ENCODE results near the gene ISLR2. TPM values are rescaled to one million over a fixed set of nuclear protein-coding genes. Genes with fewer than 3 reads are reported as not detected.
"Not testable (repeated sequence)": the region's sequence is repeated elsewhere in the genome, so short reads cannot be mapped to it uniquely, and the experiment has no call there.

The ISLR2 gene
- total RNA-seq, result 10 to 100 TPM in 1 of 4 donors, 1 to 10 TPM in 1, under 1 TPM in 2; 0.41 to 27.3 (median 1.4) TPM

DNA sequence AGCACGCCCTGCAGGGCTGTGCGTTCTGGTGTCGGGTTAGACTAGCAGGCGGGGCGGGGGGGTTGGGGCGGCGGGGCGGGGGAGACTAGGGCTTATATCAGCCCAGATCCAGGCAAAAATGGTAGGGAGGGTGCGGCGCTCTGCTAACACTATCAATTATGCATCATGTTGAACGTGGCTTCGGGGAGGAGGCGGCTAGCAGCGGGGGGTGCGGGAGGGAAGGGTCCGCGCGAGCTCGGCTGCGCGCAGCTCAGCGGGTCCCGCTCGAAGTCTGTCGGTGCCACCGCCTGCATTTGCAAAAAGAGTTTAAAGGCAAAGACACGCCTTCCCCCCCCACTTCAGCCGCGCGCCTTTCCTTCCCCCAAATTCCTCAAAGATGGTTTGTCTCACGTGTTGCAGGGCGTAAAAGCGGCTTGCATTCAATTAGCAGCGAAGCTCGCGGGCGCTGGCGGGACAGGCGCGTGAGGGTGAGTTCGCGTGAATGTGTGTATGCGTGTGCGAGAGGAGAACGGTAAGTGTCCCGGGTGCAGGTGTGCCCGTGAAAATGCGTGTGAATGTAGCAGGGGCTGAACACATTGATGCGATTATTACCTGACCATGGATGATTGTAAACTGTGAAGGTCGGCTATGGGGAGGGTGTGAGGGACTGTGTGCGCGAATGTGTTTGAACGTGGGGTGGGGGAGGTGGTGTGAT lies at the start of gene ISLR2:
Gene ISLR2 (plus strand): TSS at position 432 of the 694 bp plus-strand sequence. CDS start 2,169 bp downstream, outside the sequence.
- Histone ChIP-seq H3K9me3 (no peaks in the 10 kb centered on the region), H3K4me3 (no peak within 1 kb of the TSS), H3K27ac (no peak within 1 kb of the TSS), H3K36me3 (no peaks in the 10 kb centered on the region), H3K4me1 (peaks cover 3 to 31% (median 10%) of the 10 kb centered on the region in 4 donors), H3K27me3 (peaks cover 92% of the 10 kb centered on the region)
- in situ Hi-C loops (cut with MboI; ENCODE audit: low pct_ligation_motif_present in 1 of 4, low pct_unique_long_range_greater_than_20kb in 1 of 4, low sequenced_read_pairs in 3 of 4) (loop anchor here in 1 of 4 donors (25.0 kb wide), 1 partner anchor 182 kb away; no protein-coding TSS in a partner anchor), intact Hi-C loops (cut with DNase I; ENCODE audit: low total_unique reads) (no loop called here)
- WGBS, 2 donors (ENCODE audit: low coverage in 1 of 2), result 7% methylated on average over 44 of the region's 53 CpGs; no CpG with 5 or more reads in 1 of the 2 donors
- no peak for DNase-seq
- TF ChIP-seq POLR2A (IDR thresholded peaks at IDR 0.05) (no peak), EP300 (IDR thresholded peaks at IDR 0.05; ENCODE audit: low read depth) (no peak), CTCF (IDR thresholded peaks at IDR 0.05) (no peak), POLR2AphosphoS5 (IDR thresholded peaks at IDR 0.05) (no peak)

- H3K9me3 ChIP-seq; H3K27me3 ChIP-seq; in situ Hi-C loops (cut with MboI; ENCODE audit: low pct_ligation_motif_present in 1 of 4, low pct_unique_long_range_greater_than_20kb in 1 of 4, low sequenced_read_pairs in 3 of 4); DNase-seq; intact Hi-C loops (cut with DNase I; ENCODE audit: low total_unique reads); H3K36me3 ChIP-seq; H3K27ac ChIP-seq; H3K4me1 ChIP-seq; H3K4me3 ChIP-seq: not testable (repeated sequence)
- WGBS, 2 donors (ENCODE audit: low coverage in 1 of 2), result no CpG with 5 or more reads among the region's 7 CpGs
Observed at GRCh38 chr15:74082450-74082849, 47.9 kb upstream of the ISLR2 start, which contains the start of gene GOLGA6A. Gene GOLGA6A (minus strand): TSS chr15:74082550. CDS start chr15:74082509, 41 bp downstream.

DNA sequence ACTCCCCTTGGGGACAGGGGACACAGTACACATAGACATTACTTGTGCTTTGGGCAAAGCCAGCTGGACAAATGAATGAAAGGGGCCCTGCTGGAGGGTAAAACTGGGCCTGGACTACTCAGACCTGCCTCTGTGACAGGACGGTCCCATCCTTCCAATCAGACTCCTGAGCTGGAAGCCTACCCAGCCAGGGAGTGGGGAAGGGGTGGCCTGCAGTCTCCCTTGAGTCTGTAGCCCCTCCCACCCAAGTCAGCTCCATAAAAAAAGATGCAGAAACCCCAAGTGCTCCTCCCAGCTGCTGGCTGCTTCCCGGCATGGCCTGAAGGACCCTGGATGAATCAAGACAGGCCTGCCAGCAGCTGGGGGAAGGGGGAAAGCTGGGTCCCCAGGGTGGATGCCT lies 35.8 kb upstream of the ISLR2 start:
- H3K27ac ChIP-seq; H3K4me1 ChIP-seq; H3K4me3 ChIP-seq; intact Hi-C loops (cut with DNase I; ENCODE audit: low total_unique reads); H3K27me3 ChIP-seq; H3K9me3 ChIP-seq; in situ Hi-C loops (cut with MboI; ENCODE audit: low pct_ligation_motif_present in 1 of 4, low pct_unique_long_range_greater_than_20kb in 1 of 4, low sequenced_read_pairs in 3 of 4); H3K36me3 ChIP-seq; DNase-seq: not testable (repeated sequence)
- no CpG with 5 or more reads among the region's 2 CpGs for WGBS, 2 donors (ENCODE audit: low coverage in 1 of 2)

GRCh38 chr15:74095610-74096009 lies 34.8 kb upstream of the ISLR2 start:
- H3K4me1 ChIP-seq; H3K27me3 ChIP-seq; H3K27ac ChIP-seq; H3K4me3 ChIP-seq; intact Hi-C loops (cut with DNase I; ENCODE audit: low total_unique reads); H3K9me3 ChIP-seq; DNase-seq; in situ Hi-C loops (cut with MboI; ENCODE audit: low pct_ligation_motif_present in 1 of 4, low pct_unique_long_range_greater_than_20kb in 1 of 4, low sequenced_read_pairs in 3 of 4); H3K36me3 ChIP-seq: not testable (repeated sequence)
- 74% methylated on average over 6 of the region's 10 CpGs; no CpG with 5 or more reads in 1 of the 2 donors for WGBS, 2 donors (ENCODE audit: low coverage in 1 of 2)

DNA sequence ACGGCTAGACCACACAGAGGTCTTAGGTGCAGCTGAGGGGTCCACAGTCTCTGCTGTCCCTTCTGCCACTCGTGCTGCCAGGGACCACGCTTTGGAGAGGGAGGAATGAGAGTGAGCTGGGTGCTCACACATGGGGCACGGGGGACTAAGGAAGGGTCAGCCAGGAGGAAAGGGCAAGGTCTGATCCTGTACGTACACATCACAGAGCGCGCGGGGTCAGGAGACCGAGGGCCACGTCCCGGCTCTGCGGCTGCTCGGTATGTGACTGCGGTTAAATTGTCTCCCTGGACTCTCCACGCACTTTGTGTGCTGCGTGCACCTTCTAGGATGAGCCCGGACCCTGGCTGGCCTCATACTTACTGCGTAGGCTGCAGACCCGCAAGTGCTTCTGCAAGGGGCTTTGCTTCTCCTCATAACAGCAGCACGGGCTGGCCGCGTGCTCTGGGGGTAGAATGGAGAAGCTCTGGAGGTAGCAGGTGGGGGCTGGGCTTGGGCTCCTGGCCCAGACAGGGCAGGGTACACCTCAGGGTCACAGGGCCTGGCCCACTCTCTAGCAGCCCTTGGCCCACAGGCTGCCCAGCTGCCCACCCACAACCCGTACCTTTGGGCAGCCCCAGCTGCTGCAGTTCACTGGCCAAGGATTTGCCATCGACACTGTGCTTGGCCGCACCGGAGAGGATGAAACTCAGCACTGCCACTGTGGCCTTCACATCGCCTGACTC lies 33.5 kb upstream of the ISLR2 start:
- H3K36me3 ChIP-seq; H3K4me3 ChIP-seq; DNase-seq; H3K9me3 ChIP-seq; intact Hi-C loops (cut with DNase I; ENCODE audit: low total_unique reads); in situ Hi-C loops (cut with MboI; ENCODE audit: low pct_ligation_motif_present in 1 of 4, low pct_unique_long_range_greater_than_20kb in 1 of 4, low sequenced_read_pairs in 3 of 4); H3K4me1 ChIP-seq; H3K27me3 ChIP-seq; H3K27ac ChIP-seq: not testable (repeated sequence)
- WGBS, 2 donors (ENCODE audit: low coverage in 1 of 2), result no CpG with 5 or more reads among the region's 27 CpGs

GRCh38 chr15:74099963-74100733 lies 30.2 kb upstream of the ISLR2 start:
- H3K27me3 ChIP-seq; H3K4me1 ChIP-seq; in situ Hi-C loops (cut with MboI; ENCODE audit: low pct_ligation_motif_present in 1 of 4, low pct_unique_long_range_greater_than_20kb in 1 of 4, low sequenced_read_pairs in 3 of 4); H3K36me3 ChIP-seq; H3K9me3 ChIP-seq; intact Hi-C loops (cut with DNase I; ENCODE audit: low total_unique reads): not testable (repeated sequence)
- WGBS, 2 donors (ENCODE audit: low coverage in 1 of 2), result 6% methylated on average over 28 of the region's 45 CpGs; no CpG with 5 or more reads in 1 of the 2 donors
- TF ChIP-seq POLR2AphosphoS5 (IDR thresholded peaks at IDR 0.05), result peak in 2 of 3 donors; percentile 50 to 65
- peak overlapping the region in 3 of 4 donors; percentile 49 to 68 (median 50) for H3K27ac ChIP-seq
- peak overlapping the region in 3 of 4 donors; percentile 29 to 53 (median 40) for H3K4me3 ChIP-seq
- DNase-seq, result peak; percentile 91

All from transverse colon (tissue), 4 donors.